DOHH2 (cell line): Measurements from ENCODE around the gene ACSM4.

Source experiments
- CTCF ChIP-seq: fragments of 200-600 bp; sonication (generic); IDR thresholded peaks from one replicate; pipeline ENCODE4 v1.5.1; 2014; ENCODE audit warnings: antibody characterized with exemption, mild to moderate bottlenecking, low read depth, low read length; ENCODE audit not compliant: poor library complexity, severe bottlenecking
- EZH2phosphoT487 ChIP-seq: fragments of 200-600 bp; sonication (generic); IDR thresholded peaks from 2 replicates; pipeline ENCODE4 v1.6.1; 2017; ENCODE audit warnings: borderline replicate concordance, mild to moderate bottlenecking, antibody characterized with exemption, low read length, moderate library complexity, mixed read lengths

GRCh38 chr12:7289743-7290142 is 14.1 kb upstream of the ACSM4 start:
- TF ChIP-seq CTCF (no peak), EZH2phosphoT487 (no peak)
